Superior temporal gyrus (tissue), 1 donor: ENCODE measurements around the gene ATR.
"Not testable (repeated sequence)": the region's sequence is repeated elsewhere in the genome, so short reads cannot be mapped to it uniquely, and the experiment has no call there.

Source experiments
- DNase-seq: peaks from one replicate; pipeline ENCODE4 v3.0.0-alpha.2; 2016; ENCODE audit errors: extremely low spot score

Gene ATR

GRCh38 chr3:142595141-142595540 is 16.6 kb upstream of the ATR start:
- DNase-seq = no peak

- DNase-seq = not testable (repeated sequence)
These were observed 13.7 kb upstream of the ATR start for GRCh38 chr3:142592268-142592667.

GRCh38 chr3:142588703-142589102 is 10.2 kb upstream of the ATR start:
- DNase-seq = no peak

GRCh38 chr3:142586803-142587406 is 8.4 kb upstream of the ATR start:
- DNase-seq = peak; percentile 87

- DNase-seq = not testable (repeated sequence)
These were observed 2.5 kb upstream of the ATR start for GRCh38 chr3:142581070-142581469.

- DNase-seq = no peak
These were observed 1.5 kb upstream of the ATR start for GRCh38 chr3:142580061-142580423.

GRCh38 chr3:142577696-142578328 is 721 bp downstream of the ATR start:
- peak; percentile 47 for DNase-seq

- DNase-seq = no peak
These were observed 1.7 kb downstream of the ATR start for GRCh38 chr3:142576792-142577191.

GRCh38 chr3:142574665-142575064 is 3.9 kb downstream of the ATR start:
- DNase-seq = no peak

- not testable (repeated sequence) for DNase-seq
These were observed 4.3 kb downstream of the ATR start for GRCh38 chr3:142574223-142574622.

- DNase-seq = not testable (repeated sequence)
These were observed 9.1 kb downstream of the ATR start for GRCh38 chr3:142569422-142569821.

GRCh38 chr3:142568393-142569017 is 10.0 kb downstream of the ATR start:
- no peak for DNase-seq

GRCh38 chr3:142566096-142566495 is 12.4 kb downstream of the ATR start:
- DNase-seq = no peak

- no peak for DNase-seq
These were observed 15.0 kb downstream of the ATR start for GRCh38 chr3:142563496-142563997.

- no peak for DNase-seq
These were observed 18.4 kb downstream of the ATR start for GRCh38 chr3:142560118-142560517.

- no peak for DNase-seq
These were observed 24.8 kb downstream of the ATR start for GRCh38 chr3:142553741-142554140.

- not testable (repeated sequence) for DNase-seq
These were observed 26.0 kb downstream of the ATR start for GRCh38 chr3:142552579-142552978.

- no peak for DNase-seq
These were observed 28.5 kb downstream of the ATR start for GRCh38 chr3:142549986-142550385.

GRCh38 chr3:142543307-142543706 is 35.2 kb downstream of the ATR start:
- DNase-seq = no peak

GRCh38 chr3:142542054-142542453 is 36.5 kb downstream of the ATR start:
- DNase-seq = no peak

GRCh38 chr3:142536519-142536918 is 42.0 kb downstream of the ATR start:
- no peak for DNase-seq

- no peak for DNase-seq
These were observed 44.0 kb downstream of the ATR start for GRCh38 chr3:142534543-142534942.

GRCh38 chr3:142530296-142530695 is 48.2 kb downstream of the ATR start:
- DNase-seq = no peak
